ENCODE results near the gene SEPTIN3.

DNA sequence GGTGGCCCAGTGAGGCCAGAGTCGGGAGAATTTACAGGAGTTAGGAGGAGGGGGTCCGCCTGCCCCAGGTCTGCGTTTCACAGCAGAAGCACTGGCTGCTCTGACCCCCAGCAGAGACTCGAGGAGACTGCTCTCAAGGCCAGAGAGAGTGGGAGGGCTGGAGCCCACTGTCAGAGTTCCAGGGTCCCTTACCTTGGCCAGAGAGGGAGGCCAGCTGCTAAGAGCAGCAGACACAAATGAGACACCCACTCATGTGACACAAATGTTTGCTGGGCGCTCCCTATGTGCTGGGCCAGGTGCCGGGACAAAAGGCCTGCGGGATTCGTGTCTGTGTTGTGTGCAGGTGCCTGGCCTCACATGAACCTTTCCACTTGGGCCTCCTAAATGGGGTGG is 39.8 kb upstream of the SEPTIN3 start:
- TF ChIP-seq, protein P1, sequence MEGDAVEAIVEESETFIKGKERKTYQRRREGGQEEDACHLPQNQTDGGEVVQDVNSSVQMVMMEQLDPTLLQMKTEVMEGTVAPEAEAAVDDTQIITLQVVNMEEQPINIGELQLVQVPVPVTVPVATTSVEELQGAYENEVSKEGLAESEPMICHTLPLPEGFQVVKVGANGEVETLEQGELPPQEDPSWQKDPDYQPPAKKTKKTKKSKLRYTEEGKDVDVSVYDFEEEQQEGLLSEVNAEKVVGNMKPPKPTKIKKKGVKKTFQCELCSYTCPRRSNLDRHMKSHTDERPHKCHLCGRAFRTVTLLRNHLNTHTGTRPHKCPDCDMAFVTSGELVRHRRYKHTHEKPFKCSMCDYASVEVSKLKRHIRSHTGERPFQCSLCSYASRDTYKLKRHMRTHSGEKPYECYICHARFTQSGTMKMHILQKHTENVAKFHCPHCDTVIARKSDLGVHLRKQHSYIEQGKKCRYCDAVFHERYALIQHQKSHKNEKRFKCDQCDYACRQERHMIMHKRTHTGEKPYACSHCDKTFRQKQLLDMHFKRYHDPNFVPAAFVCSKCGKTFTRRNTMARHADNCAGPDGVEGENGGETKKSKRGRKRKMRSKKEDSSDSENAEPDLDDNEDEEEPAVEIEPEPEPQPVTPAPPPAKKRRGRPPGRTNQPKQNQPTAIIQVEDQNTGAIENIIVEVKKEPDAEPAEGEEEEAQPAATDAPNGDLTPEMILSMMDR (IDR thresholded peaks at IDR 0.05): no peak
- TF ChIP-seq POLR2A (IDR thresholded peaks at IDR 0.05): no peak
